ENCODE results near the gene AMIGO3.
"Not testable (repeated sequence)": the region's sequence is repeated elsewhere in the genome, so short reads cannot be mapped to it uniquely, and the experiment has no call there.

AMIGO3 gene

DNA sequence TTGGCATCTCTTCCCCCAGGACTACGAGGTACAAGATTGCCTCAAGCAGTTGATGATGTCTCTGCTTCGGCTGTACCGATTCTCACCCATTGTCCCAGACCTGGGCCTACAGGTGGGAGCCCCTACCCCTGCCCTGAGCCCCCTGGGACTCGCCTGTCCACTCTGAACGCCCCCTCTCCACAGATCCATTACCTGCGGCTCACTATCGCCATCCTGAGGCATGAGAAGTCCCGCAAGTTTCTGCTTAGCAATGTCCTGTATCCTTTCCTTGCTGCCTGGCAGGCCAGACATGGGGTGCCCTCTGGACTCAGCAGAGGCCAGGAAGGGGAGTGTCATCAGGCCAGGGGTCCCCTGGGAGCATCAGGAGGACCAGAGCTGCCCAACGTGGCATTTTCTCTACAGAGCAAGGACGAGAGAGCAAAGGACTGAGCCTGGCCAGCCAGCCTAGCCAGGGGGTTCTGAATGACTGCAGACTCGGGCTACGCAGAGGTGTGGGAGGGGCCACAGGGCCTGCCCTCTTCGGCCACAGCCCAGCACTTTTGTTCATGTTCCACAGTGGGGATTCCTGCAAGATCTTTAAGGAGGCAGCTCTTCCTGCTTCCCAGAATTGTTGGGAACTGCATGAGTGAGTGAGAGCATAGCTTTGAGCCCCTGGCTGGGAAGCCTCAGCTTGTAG lies 18.9 kb downstream of the AMIGO3 start:
- no peak for DNase-seq
- Histone ChIP-seq H3K4me3 (ENCODE audit: low read depth, low read length) (no peak overlapping the region), H3K27ac (no peak overlapping the region), H3K27me3 (replicated peaks) (no peaks in the 10 kb centered on the region), H3K36me3 (replicated peaks) (peaks cover 25% of the 10 kb centered on the region)
- TF ChIP-seq, protein P1, sequence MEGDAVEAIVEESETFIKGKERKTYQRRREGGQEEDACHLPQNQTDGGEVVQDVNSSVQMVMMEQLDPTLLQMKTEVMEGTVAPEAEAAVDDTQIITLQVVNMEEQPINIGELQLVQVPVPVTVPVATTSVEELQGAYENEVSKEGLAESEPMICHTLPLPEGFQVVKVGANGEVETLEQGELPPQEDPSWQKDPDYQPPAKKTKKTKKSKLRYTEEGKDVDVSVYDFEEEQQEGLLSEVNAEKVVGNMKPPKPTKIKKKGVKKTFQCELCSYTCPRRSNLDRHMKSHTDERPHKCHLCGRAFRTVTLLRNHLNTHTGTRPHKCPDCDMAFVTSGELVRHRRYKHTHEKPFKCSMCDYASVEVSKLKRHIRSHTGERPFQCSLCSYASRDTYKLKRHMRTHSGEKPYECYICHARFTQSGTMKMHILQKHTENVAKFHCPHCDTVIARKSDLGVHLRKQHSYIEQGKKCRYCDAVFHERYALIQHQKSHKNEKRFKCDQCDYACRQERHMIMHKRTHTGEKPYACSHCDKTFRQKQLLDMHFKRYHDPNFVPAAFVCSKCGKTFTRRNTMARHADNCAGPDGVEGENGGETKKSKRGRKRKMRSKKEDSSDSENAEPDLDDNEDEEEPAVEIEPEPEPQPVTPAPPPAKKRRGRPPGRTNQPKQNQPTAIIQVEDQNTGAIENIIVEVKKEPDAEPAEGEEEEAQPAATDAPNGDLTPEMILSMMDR (IDR thresholded peaks at IDR 0.05; ENCODE audit: low read depth, low read length, missing control alignments): peak; percentile 45
- in situ Hi-C loops (cut with HindIII; ENCODE audit: low pct_ligation_motif_present, low sequenced_read_pairs): no loop called here

DNA sequence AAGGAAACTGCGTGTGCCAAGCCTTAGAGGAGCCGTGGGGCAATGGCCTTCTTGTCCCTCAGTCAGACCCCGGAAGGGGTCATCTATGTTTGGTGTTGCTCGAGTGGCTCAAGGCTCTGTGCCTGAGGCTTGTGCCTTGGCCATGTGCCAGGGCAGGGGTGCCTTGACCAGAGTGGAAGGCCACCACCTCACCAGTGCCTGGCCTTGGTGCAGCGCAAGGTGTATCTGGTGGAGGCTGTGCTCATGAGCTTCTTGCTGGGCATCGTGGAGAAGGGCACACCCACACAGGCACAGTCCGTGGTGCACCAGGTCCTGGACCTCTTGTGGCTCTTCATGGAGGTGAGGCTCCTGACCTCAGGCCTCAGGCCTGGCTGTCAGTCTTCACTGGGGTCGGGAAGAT lies 19.5 kb downstream of the AMIGO3 start:
- H3K27me3 ChIP-seq (replicated peaks): no peaks in the 10 kb centered on the region
- TF ChIP-seq, protein P1 (IDR thresholded peaks at IDR 0.05; ENCODE audit: low read depth, low read length, missing control alignments): no peak
- DNase-seq: no peak
- in situ Hi-C loops (cut with HindIII; ENCODE audit: low pct_ligation_motif_present, low sequenced_read_pairs): no loop called here
- H3K36me3 ChIP-seq (replicated peaks): peaks cover 23% of the 10 kb centered on the region
- H3K27ac ChIP-seq: no peak overlapping the region
- no peak overlapping the region for H3K4me3 ChIP-seq (ENCODE audit: low read depth, low read length)

DNA sequence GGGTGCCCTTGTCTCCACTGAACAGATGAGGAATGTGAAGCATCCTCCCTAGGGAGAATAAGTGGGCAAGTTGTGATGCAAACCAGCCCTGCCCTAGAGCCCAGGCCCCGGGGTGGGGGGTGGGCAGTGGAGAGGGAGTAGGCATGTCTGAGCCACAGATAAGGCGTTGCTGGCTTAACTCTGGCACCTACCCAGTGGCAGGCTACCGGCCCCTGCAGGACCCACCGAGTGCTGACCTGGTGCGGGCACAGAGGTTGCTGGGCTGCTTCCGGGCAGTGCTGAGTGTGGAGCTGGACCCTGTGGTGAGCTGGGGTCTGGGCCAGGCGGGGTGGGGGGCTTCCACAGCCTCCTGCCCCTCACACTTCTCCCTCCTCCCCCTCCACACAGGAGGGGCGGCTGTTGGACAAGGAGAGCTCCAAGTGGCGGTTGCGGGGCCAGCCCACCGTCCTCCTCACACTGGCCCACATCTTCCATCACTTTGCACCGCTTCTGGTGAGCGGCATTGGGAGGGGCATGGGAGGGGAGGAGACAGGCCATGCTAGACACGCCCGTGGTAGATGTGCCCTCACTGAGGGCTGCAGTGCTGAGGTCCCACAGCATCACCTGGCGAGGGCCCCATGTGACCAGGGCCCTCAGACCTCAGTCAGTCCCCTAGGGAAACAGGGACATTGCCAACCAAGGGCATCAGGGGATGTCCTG lies 20.1 kb downstream of the AMIGO3 start:
- DNase-seq: no peak
- H3K36me3 ChIP-seq (replicated peaks): peaks cover 23% of the 10 kb centered on the region
- no peak overlapping the region for H3K4me3 ChIP-seq (ENCODE audit: low read depth, low read length)
- TF ChIP-seq, protein P1 (IDR thresholded peaks at IDR 0.05; ENCODE audit: low read depth, low read length, missing control alignments): no peak
- in situ Hi-C loops (cut with HindIII; ENCODE audit: low pct_ligation_motif_present, low sequenced_read_pairs): no loop called here
- H3K27ac ChIP-seq: no peak overlapping the region
- H3K27me3 ChIP-seq (replicated peaks): no peaks in the 10 kb centered on the region

DNA sequence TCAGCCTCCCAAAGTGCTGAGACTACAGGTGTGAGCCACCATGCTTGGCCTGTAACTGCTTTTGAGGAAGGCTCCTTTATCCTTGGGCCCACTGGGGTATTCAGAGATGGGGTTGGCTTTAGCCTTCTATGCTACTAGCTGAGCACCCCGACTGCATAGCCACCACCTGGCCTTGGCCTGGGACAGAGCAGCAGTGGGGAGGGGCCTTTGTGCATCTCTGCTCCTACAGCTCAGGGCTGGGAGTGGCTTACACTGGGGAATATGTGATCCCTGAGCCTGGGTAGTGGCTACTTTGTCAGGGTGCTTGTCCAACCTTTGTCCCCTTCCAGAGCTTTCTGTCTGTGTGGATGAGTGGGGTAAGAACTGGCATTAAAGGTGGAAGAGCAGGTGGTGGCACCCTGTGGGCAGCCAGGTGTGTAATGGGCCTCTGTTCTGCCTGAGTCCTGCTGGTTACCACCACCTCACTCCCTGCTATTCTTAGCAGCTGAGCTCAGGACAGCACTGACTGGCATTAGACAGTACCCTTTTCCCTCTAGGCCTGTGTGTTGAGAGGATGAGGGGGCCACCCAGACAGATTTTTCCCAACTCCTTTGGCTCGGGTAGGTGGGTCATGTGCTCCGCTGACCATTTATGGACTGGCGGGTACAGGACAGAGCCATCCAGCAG lies 24.0 kb downstream of the AMIGO3 start:
- H3K27ac ChIP-seq; H3K4me3 ChIP-seq (ENCODE audit: low read depth, low read length); DNase-seq; H3K36me3 ChIP-seq (replicated peaks); H3K27me3 ChIP-seq (replicated peaks); in situ Hi-C loops (cut with HindIII; ENCODE audit: low pct_ligation_motif_present, low sequenced_read_pairs): not testable (repeated sequence)

- H3K36me3 ChIP-seq (replicated peaks); DNase-seq; H3K4me3 ChIP-seq (ENCODE audit: low read depth, low read length); H3K27me3 ChIP-seq (replicated peaks); in situ Hi-C loops (cut with HindIII; ENCODE audit: low pct_ligation_motif_present, low sequenced_read_pairs); H3K27ac ChIP-seq: not testable (repeated sequence)
Measured at GRCh38 chr3:49694409-49695070, 24.9 kb downstream of the AMIGO3 start.

GRCh38 chr3:49691481-49691880 lies 28.0 kb downstream of the AMIGO3 start:
- H3K27me3 ChIP-seq (replicated peaks); DNase-seq; in situ Hi-C loops (cut with HindIII; ENCODE audit: low pct_ligation_motif_present, low sequenced_read_pairs); H3K27ac ChIP-seq; H3K4me3 ChIP-seq (ENCODE audit: low read depth, low read length); H3K36me3 ChIP-seq (replicated peaks): not testable (repeated sequence)

DNA sequence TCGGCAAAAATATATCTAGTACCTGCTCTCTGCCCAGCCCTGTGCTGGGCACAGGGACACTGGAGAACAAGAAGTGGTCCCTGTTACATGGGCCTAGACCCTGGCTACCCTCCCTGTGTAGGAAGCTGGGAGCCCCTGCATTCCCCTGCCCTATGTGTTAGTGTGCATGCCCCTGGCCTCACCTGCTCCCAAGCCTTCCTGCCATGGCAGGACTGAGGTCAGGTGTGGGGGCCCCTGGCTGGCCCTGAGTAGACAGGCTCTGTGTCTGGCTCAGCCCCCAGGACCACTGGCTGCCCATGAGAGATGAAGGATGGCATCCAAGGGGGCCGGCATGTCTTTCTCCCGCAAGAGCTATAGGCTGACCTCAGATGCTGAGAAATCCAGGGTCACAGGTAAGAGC lies 28.6 kb downstream of the AMIGO3 start:
- H3K27me3 ChIP-seq (replicated peaks); DNase-seq; in situ Hi-C loops (cut with HindIII; ENCODE audit: low pct_ligation_motif_present, low sequenced_read_pairs); H3K27ac ChIP-seq; H3K36me3 ChIP-seq (replicated peaks); H3K4me3 ChIP-seq (ENCODE audit: low read depth, low read length): not testable (repeated sequence)

DNA sequence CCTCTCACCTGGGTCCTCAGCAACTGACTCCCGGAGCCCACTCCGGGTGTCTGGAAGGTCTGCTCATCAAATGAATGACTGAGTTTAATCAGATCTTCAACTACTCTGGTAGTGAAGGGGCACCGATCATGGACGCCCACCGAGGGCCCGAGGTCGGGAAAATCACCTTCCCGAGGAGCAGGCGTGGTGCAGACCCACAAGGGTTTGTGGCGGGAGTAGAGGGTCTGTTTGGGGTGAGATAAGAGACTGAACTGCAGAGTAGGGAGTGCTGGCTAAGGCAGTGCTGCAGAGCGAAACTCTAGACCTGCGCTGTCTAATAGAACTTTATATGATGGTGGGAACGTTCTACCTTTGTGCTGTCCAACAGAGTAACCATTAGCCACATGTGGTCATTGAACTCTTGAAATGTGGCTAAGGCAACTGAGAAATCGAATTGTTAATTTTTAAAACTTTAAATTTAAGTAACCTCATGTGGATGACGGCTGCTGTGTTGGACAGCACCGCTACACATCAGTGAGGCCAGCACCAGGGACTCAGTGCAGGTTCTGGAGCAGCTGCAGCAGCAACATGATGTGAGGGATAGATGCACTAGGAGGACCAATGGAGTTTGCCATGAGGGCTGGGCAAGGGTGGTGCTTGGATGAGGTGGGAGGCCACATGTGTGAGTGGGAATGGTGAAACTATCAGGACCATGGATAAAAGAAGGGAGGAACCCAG lies 29.4 kb downstream of the AMIGO3 start:
- H3K36me3 ChIP-seq (replicated peaks); H3K27ac ChIP-seq; in situ Hi-C loops (cut with HindIII; ENCODE audit: low pct_ligation_motif_present, low sequenced_read_pairs); H3K27me3 ChIP-seq (replicated peaks); DNase-seq: not testable (repeated sequence)
- peak overlapping the region; percentile 94 for H3K4me3 ChIP-seq (ENCODE audit: low read depth, low read length)
